Panc1 (cell line): Measurements from ENCODE around the gene MCF2L2. TPM values are rescaled to one million over a fixed set of nuclear protein-coding genes. Genes with fewer than 3 reads are reported as not detected.

ENCODE experiments used
- ATAC-seq: fragments of 200-7000 bp; cut with Tn5 transposase; 2 replicates; pipeline ENCODE4 v1.9.1; 2020; ENCODE audit warnings: mild to moderate bottlenecking, moderate library complexity
- BruUV-seq: library from RNA; stranded (reverse); fragments of 400-500 nt; replicated peaks from 2 replicates; lab custom pipeline; 2021; lab: Mats Ljungman, UMichigan
- CTCF ChIA-PET: fragments of 300-600 bp; sonication (Branson Sonifier 250); formaldehyde crosslinking; loops from one replicate; lab custom pipeline; 2022; ENCODE audit warnings: antibody characterized with exemption; lab: Charles Lee
- POLR2A ChIA-PET: fragments of 300-600 bp; sonication (Branson Sonifier 250); formaldehyde crosslinking; loops from one replicate; lab custom pipeline; 2022; ENCODE audit warnings: antibody characterized with exemption; lab: Charles Lee
- DNase-seq: peaks from one replicate; pipeline ENCODE4 v3.0.0-alpha.2; 2010; ENCODE audit warnings: low read depth, low spot score
- H3K27ac ChIP-seq: 2 replicates; pipeline ENCODE4 v1.5.1; 2011; ENCODE audit warnings: mild to moderate bottlenecking, low read length, inconsistent platforms
- H3K27me3 ChIP-seq: fragments of 200-500 bp; sonication (Bioruptor generic); 2 replicates; pipeline ENCODE4 v1.6.0; 2014; ENCODE audit warnings: low read length, inconsistent platforms; ENCODE audit not compliant: control insufficient read depth, insufficient read depth
- H3K36me3 ChIP-seq: fragments of 200-500 bp; sonication (Bioruptor generic); 2 replicates; pipeline ENCODE4 v1.5.1; 2014; ENCODE audit warnings: inconsistent platforms, mild to moderate bottlenecking, low read length, moderate library complexity; ENCODE audit not compliant: control insufficient read depth, insufficient read depth
- H3K4me1 ChIP-seq: 2 replicates; pipeline ENCODE4 v1.5.1; 2011; ENCODE audit warnings: inconsistent platforms, mild to moderate bottlenecking, low read length, moderate library complexity; ENCODE audit not compliant: control insufficient read depth, insufficient read depth
- H3K4me3 ChIP-seq, 2 experiments: 2 replicates each; pipeline ENCODE4 v1.5.1; 2011 to 2012; ENCODE audit warnings: low read depth in 2 of 2, low read length in 2 of 2, mild to moderate bottlenecking in 2 of 2, inconsistent platforms in 1 of 2, moderate library complexity in 1 of 2
- H3K9me3 ChIP-seq: fragments of 200-500 bp; sonication (Bioruptor generic); 2 replicates; pipeline ENCODE4 v1.5.1; 2014; ENCODE audit warnings: low read depth, mild to moderate bottlenecking, inconsistent platforms, low read length, moderate library complexity; ENCODE audit not compliant: control insufficient read depth, insufficient read depth
- CTCF ChIP-seq: fragments of 450-650 bp; IDR thresholded peaks from 2 replicates; pipeline ENCODE4 v1.5.1; 2017; ENCODE audit warnings: mild to moderate bottlenecking
- POLR2AphosphoS5 ChIP-seq: IDR thresholded peaks from 2 replicates; pipeline ENCODE4 v1.6.1; 2012; ENCODE audit warnings: mild to moderate bottlenecking, low read depth, low read length, moderate library complexity
- REST ChIP-seq, 2 experiments: IDR thresholded peaks; 2 replicates each; pipeline ENCODE4 v1.6.1; 2011 to 2012; ENCODE audit warnings: low read depth in 2 of 2, control low read depth in 1 of 2, low read length in 1 of 2, mild to moderate bottlenecking in 1 of 2, moderate library complexity in 1 of 2; ENCODE audit not compliant: insufficient read depth in 1 of 2
- SIN3A ChIP-seq: IDR thresholded peaks from 2 replicates; pipeline ENCODE4 v1.6.1; 2012; ENCODE audit warnings: low read depth, mild to moderate bottlenecking, low read length, moderate library complexity, borderline replicate concordance; ENCODE audit not compliant: insufficient read depth
- TCF7L2 ChIP-seq: IDR thresholded peaks from 2 replicates; pipeline ENCODE4 v1.6.1; 2011; ENCODE audit warnings: mild to moderate bottlenecking, low read depth, low read length, inconsistent platforms
- in situ Hi-C: cut with HindIII; loops from 2 replicates; pipeline ENCODE4 v1.10.0; 2016; ENCODE audit warnings: low sequenced_read_pairs, low pct_unique_long_range_greater_than_20kb
- intact Hi-C: fragments of 100-400 bp; cut with micrococcal nuclease; formaldehyde crosslinking; loops from one replicate; pipeline ENCODE4 v1.10.0; 2022; ENCODE audit not compliant: unreplicated experiment
- total RNA-seq: library from RNA; stranded (reverse); gene quantifications from one replicate; pipeline ENCODE4 v1.2.1, GENCODE V29; 2021; ENCODE audit not compliant: unreplicated experiment

MCF2L2 gene
- total RNA-seq, 1 experiment from 2014 or later = 1.0 TPM

GRCh38 chr3:183211352-183211751, 217.1 kb downstream of the MCF2L2 start:
- ChIA-PET CTCF (no interaction called here), POLR2A (no interaction called here)
- no peak overlapping the region for H3K4me3 ChIP-seq
- ATAC-seq = peak; percentile 51; the same call in 1 of the 2 replicates
- H3K27ac ChIP-seq = no peak overlapping the region
- TF ChIP-seq SIN3A = no peak
- no peak for TF ChIP-seq CTCF
- H3K9me3 ChIP-seq = no peaks in the 10 kb centered on the region
- H3K36me3 ChIP-seq = no peaks in the 10 kb centered on the region
- intact Hi-C loops (no loop called here), in situ Hi-C loops (no loop called here)
- no peaks in the 10 kb centered on the region for H3K4me1 ChIP-seq
- DNase-seq = no peak
- no peaks in the 10 kb centered on the region; the same call in 1 of the 2 replicates for H3K27me3 ChIP-seq
- no TSS peak for BruUV-seq

GRCh38 chr3:183210862-183211341, 217.5 kb downstream of the MCF2L2 start:
- Histone ChIP-seq H3K4me1 (no peaks in the 10 kb centered on the region), H3K4me3 (no peak overlapping the region), H3K36me3 (no peaks in the 10 kb centered on the region), H3K9me3 (no peaks in the 10 kb centered on the region), H3K27ac (no peak overlapping the region), H3K27me3 (no peaks in the 10 kb centered on the region; the same call in 1 of the 2 replicates)
- ChIA-PET POLR2A (no interaction called here), CTCF (no interaction called here)
- no peak for ATAC-seq
- intact Hi-C loops = no loop called here
- in situ Hi-C loops = no loop called here
- no TSS peak for BruUV-seq
- no peak for TF ChIP-seq TCF7L2
- TF ChIP-seq REST (IDR thresholded peaks at IDR 0.05; ENCODE audit: insufficient read depth in 1 of 2, low read depth in 2 of 2, low read length in 1 of 2) = no peak
- TF ChIP-seq CTCF = no peak
- no peak for TF ChIP-seq SIN3A
- no peak for TF ChIP-seq POLR2AphosphoS5
- DNase-seq = no peak
